Activated CD8-positive, alpha-beta T cell treated with anti-CD3 and anti-CD28 coated beads, Interleukin-2, amount 10 ng/mL, durations not matched to agents 7 days and 5 days (primary cell): ENCODE results near the gene UNC13A. TPM values are rescaled to one million over a fixed set of nuclear protein-coding genes. Genes with fewer than 3 reads are reported as not detected.

ENCODE experiments used
- ATAC-seq: fragments of 150-1000 bp; cut with Tn5 transposase; one replicate; pipeline ENCODE4 v1.10.0; 2021; ENCODE audit warnings: moderate library complexity
- CTCF ChIA-PET: fragments of 350-600 bp; sonication (Branson Sonifier 250); formaldehyde crosslinking; loops from one replicate; lab custom pipeline; 2021; ENCODE audit warnings: antibody characterized with exemption; lab: Charles Lee
- POLR2A ChIA-PET: fragments of 350-600 bp; sonication (Branson Sonifier 250); formaldehyde crosslinking; loops from one replicate; lab custom pipeline; 2021; ENCODE audit warnings: antibody characterized with exemption; lab: Charles Lee
- DNase-seq: peaks from one replicate; pipeline ENCODE4 v3.0.0-alpha.2; 2020
- H3K27ac Mint-ChIP-seq: one replicate; pipeline ENCODE4 v1.8.0; 2021; ENCODE audit warnings: mild to moderate bottlenecking, mixed read lengths
- H3K27me3 Mint-ChIP-seq: one replicate; pipeline ENCODE4 v1.8.0; 2021; ENCODE audit warnings: low read depth, mixed read lengths
- H3K36me3 Mint-ChIP-seq: one replicate; pipeline ENCODE4 v1.8.0; 2021; ENCODE audit warnings: low read depth, mixed read lengths
- H3K4me1 Mint-ChIP-seq: one replicate; pipeline ENCODE4 v1.8.0; 2021; ENCODE audit warnings: low read depth, mixed read lengths
- H3K4me3 Mint-ChIP-seq: one replicate; pipeline ENCODE4 v1.8.0; 2021; ENCODE audit warnings: mild to moderate bottlenecking, mixed read lengths
- H3K9me3 Mint-ChIP-seq: one replicate; pipeline ENCODE4 v1.8.0; 2022; ENCODE audit warnings: mixed read lengths; ENCODE audit not compliant: insufficient read depth
- total RNA-seq, 2 experiments: library from RNA; stranded (reverse); gene quantifications; one replicate each; pipeline ENCODE4 v1.2.3, GENCODE V29; 2021

UNC13A gene
- total RNA-seq, 2 experiments from 2014 or later, result 0.03 TPM

GRCh38 chr19:17722655-17723240 lies 34.6 kb upstream of the UNC13A start:
- H3K27me3 Mint-ChIP-seq, result no peaks in the 10 kb centered on the region
- no peak overlapping the region for H3K27ac Mint-ChIP-seq
- ChIA-PET POLR2A (no interaction called here), CTCF (interaction anchor here (0.7 to 1.0 kb wide), 2 partner anchors 14 to 129 kb away, joined by 3 read pairs; no protein-coding TSS in a partner anchor)
- ATAC-seq (no peak), DNase-seq (no peak)
- peaks cover 33% of the 10 kb centered on the region for H3K4me1 Mint-ChIP-seq
- no peaks in the 10 kb centered on the region for H3K9me3 Mint-ChIP-seq
- H3K4me3 Mint-ChIP-seq, result no peak overlapping the region
- peaks cover 35% of the 10 kb centered on the region for H3K36me3 Mint-ChIP-seq

DNA sequence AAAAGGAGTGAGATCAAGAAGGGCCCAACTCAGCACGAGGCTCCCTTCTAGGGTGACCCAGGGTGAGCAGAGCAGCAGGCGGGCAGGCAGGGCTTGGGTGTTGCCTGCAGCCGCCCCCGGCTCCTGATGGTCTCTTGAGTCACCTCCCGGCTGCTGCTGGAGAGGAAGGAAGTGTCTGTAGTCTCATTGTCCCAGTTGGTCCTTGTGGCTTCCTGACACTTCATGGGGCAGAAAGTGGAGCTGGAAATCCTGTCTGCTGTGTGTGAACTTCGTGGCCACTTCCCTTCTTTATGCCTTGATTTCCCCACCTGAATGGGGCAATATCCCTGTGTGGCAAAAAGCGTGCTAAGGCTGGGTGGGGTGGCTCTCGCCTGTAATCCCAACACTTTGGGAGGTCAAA lies 33.7 kb upstream of the UNC13A start:
- Mint-ChIP-seq H3K4me1 (peaks cover 40% of the 10 kb centered on the region), H3K36me3 (peaks cover 31% of the 10 kb centered on the region), H3K4me3 (peak overlapping the region; percentile 80), H3K9me3 (no peaks in the 10 kb centered on the region), H3K27me3 (no peaks in the 10 kb centered on the region), H3K27ac (peak overlapping the region; percentile 50)
- ATAC-seq, result no peak
- CTCF ChIA-PET, result interaction anchor here (1.0 kb wide), 1 partner anchor 129 kb away, joined by 3 read pairs; no protein-coding TSS in a partner anchor
- POLR2A ChIA-PET, result no interaction called here
- no peak for DNase-seq

DNA sequence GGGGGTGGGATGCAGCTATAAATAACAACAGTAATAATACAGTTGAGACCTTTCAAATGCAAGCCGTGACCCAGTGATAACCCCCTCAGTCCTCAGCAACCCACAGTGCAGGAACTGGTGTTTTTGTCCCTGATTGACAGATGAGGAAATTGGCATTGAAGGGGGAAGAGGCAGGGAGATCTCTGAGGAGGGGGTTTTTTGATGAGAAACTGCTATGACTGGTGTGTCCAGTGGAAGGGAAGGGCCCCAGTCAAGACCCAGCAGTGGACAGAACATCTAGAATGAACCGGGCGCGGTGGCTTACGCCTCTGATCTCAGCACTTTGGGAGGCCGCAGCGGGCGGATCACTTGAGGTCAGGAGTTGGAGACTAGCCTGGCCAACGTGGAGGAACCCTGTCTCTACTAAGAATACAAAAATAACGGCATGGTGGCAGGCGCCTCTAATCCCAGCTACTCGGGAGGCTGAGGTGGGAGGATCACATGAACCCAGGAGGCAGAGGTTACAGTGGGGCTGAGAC lies 33.0 kb upstream of the UNC13A start:
- ATAC-seq (no peak), DNase-seq (no peak)
- H3K27me3 Mint-ChIP-seq, result no peaks in the 10 kb centered on the region
- H3K36me3 Mint-ChIP-seq, result peaks cover 31% of the 10 kb centered on the region
- no peaks in the 10 kb centered on the region for H3K9me3 Mint-ChIP-seq
- H3K4me3 Mint-ChIP-seq, result peak overlapping the region; percentile 80
- CTCF ChIA-PET, result interaction anchor here (0.7 to 1.5 kb wide), 2 partner anchors 18 to 46 kb away, joined by 3 to 4 read pairs; no protein-coding TSS in a partner anchor
- POLR2A ChIA-PET, result no interaction called here
- H3K27ac Mint-ChIP-seq, result peak overlapping the region; percentile 50
- peaks cover 40% of the 10 kb centered on the region for H3K4me1 Mint-ChIP-seq

GRCh38 chr19:17720440-17720839 lies 32.3 kb upstream of the UNC13A start:
- ChIA-PET CTCF (interaction anchor here (0.7 to 1.5 kb wide), 2 partner anchors 17 to 46 kb away, joined by 3 to 4 read pairs; no protein-coding TSS in a partner anchor), POLR2A (interaction anchor here (0.6 to 2.2 kb wide), 3 partner anchors 31 to 879 kb away, joined by 4 to 9 read pairs (median 4); partner anchors contain the start of gene FCHO1)
- ATAC-seq (no peak), DNase-seq (no peak)
- Mint-ChIP-seq H3K27me3 (no peaks in the 10 kb centered on the region), H3K9me3 (no peaks in the 10 kb centered on the region), H3K36me3 (peaks cover 28% of the 10 kb centered on the region), H3K27ac (peak overlapping the region; percentile 77), H3K4me3 (peak overlapping the region; percentile 80), H3K4me1 (peaks cover 40% of the 10 kb centered on the region)

DNA sequence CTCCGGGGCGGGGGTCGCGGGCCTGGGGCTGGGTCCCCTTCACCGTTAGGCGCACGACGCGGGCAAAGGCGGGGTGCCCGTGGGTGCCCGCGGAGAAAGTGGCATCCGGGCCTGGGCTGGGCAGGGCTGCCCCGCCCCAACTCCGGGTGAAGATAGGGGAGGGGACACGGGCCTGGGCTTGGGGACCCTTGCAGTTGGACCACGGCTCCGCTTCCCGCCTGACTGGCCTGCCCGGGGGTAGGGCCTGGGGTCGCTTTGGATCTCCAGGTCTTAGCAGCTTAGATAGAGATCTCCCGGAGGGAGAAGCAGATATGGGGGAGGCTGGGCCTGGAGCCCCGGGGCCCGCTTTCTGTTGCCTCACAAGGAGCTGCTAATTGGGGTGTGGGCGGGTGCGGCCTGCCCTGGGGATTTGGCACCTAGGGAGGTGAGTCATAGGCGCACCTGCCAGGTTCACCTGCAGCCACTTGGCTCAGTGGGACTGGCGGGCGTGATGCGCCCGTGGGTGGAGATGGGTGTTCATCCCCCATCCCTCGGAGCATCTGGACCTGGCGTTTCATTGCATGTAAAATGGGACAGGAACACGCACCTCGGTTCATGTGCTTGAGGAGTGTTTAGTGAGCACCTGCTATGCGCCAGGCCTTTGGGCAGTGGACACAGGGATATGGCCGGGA lies 31.7 kb upstream of the UNC13A start:
- Mint-ChIP-seq H3K9me3 (no peaks in the 10 kb centered on the region), H3K27me3 (no peaks in the 10 kb centered on the region), H3K4me1 (peaks cover 40% of the 10 kb centered on the region), H3K27ac (peak overlapping the region; percentile 77), H3K4me3 (peak overlapping the region; percentile 80), H3K36me3 (peaks cover 24% of the 10 kb centered on the region)
- ATAC-seq (peak; percentile 66), DNase-seq (peak; percentile 27)
- POLR2A ChIA-PET, result interaction anchor here (0.6 to 2.2 kb wide), 4 partner anchors 31 to 879 kb away, joined by 3 to 9 read pairs (median 4); partner anchors contain the start of gene FCHO1
- CTCF ChIA-PET, result interaction anchor here (0.6 to 1.7 kb wide), 6 partner anchors 10 to 139 kb away, joined by 3 to 7 read pairs (median 4); partner anchors contain the start of genes FCHO1 and RPL18A

DNA sequence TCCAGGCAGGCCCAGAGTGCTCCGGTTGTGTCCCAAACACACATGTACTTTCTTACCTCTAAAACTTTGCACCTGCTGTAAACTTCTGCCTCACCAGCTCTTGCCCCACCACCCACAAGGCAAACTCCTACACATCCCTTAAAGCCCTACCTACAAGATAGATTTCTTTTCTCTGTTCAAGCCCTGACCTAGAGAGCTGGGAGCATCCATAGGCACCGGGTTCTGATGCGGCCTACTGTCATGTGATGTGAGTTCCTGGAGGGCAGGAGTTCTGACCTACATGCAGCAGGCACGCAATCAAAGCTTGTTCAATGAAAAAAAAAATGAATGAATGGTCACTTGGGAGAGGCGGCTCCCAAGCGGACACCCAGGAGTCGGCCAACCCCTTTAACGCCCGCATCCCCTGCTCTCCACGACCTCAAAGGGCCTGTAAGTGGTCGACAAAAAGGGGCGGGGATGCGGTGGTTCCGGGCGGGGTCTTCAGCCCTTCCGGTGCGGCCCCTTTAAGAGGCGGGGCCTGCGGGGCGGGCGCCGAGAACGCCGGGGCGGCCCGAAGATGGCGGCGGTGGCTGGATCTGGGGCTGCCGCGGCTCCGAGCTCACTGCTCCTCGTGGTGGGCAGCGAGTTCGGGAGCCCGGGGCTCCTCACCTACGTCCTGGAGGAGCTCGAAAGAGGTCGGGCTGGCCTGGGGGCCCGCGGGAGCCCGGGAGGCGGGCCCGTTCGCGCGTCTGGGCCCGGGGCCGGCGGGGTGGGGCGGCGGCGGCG lies 31.0 kb upstream of the UNC13A start, which contains the start of gene MAP1S:
Gene MAP1S, plus strand, starts transcription at position 534 of the 765 bp plus-strand sequence. Its CDS starts 23 bp downstream, at position 557.
- CTCF ChIA-PET, result interaction anchor here (0.6 to 1.7 kb wide), 7 partner anchors 11 to 223 kb away, joined by 3 to 8 read pairs (median 3); partner anchors contain the start of genes CCDC124, FCHO1 and RPL18A
- Mint-ChIP-seq H3K4me1 (peaks cover 40% of the 10 kb centered on the region), H3K27me3 (no peaks in the 10 kb centered on the region), H3K27ac (peak within 1 kb of the TSS; percentile 84), H3K4me3 (peak within 1 kb of the TSS; percentile 80), H3K9me3 (no peaks in the 10 kb centered on the region), H3K36me3 (peaks cover 18% of the 10 kb centered on the region)
- DNase-seq (peak; percentile 74), ATAC-seq (peak; percentile 93)
- POLR2A ChIA-PET, result interaction anchor here (1.2 to 2.2 kb wide), 3 partner anchors 32 to 113 kb away, joined by 3 to 9 read pairs (median 4); partner anchors contain the start of gene FCHO1

- peak overlapping the region; percentile 84 for H3K27ac Mint-ChIP-seq
- peak overlapping the region; percentile 79 for H3K4me3 Mint-ChIP-seq
- ATAC-seq (no peak), DNase-seq (no peak)
- ChIA-PET POLR2A (interaction anchor here (1.2 to 2.2 kb wide), 3 partner anchors 32 to 113 kb away, joined by 3 to 9 read pairs (median 4); partner anchors contain the start of gene FCHO1), CTCF (interaction anchor here (0.8 to 1.7 kb wide), 5 partner anchors 12 to 222 kb away, joined by 3 to 8 read pairs (median 4); partner anchors contain the start of genes CCDC124 and RPL18A)
- no peaks in the 10 kb centered on the region for H3K9me3 Mint-ChIP-seq
- peaks cover 14% of the 10 kb centered on the region for H3K36me3 Mint-ChIP-seq
- H3K27me3 Mint-ChIP-seq, result no peaks in the 10 kb centered on the region
- peaks cover 40% of the 10 kb centered on the region for H3K4me1 Mint-ChIP-seq
Observed at GRCh38 chr19:17718550-17718946, 30.4 kb upstream of the UNC13A start.

DNA sequence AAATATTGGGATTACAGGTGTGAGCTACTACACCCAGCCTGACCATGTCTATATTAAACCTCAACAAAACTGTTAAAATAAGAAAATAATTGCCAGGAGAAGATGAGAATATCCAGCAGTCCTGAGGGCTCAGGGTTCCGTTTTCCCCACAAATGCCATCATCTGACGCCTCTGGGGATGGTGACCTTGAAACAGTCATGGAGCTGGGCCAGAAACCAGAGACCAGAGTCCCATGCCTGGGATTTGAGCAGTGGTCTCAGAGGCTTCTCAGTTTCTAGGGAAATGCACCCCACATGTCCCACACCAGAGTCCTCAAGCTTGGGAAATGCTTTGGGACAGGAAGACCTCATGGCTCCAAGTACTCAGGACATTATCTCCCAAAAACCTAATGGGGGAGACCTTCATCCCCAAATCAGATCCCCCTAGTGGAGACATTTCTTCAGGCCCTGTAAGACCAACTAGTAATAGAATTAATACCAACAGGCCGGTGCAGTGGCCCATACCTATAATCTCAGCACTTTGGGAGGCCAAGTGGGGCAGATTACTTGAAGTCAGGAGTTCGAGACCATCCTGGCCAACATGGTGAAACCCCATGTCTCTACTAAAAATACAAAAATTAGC lies 28.3 kb upstream of the UNC13A start:
- H3K4me3 Mint-ChIP-seq, result no peak overlapping the region
- CTCF ChIA-PET, result interaction anchor here (1.0 to 1.5 kb wide), 4 partner anchors 12 to 139 kb away, joined by 4 to 6 read pairs (median 4); no protein-coding TSS in a partner anchor
- peaks cover 10% of the 10 kb centered on the region for H3K36me3 Mint-ChIP-seq
- ATAC-seq (no peak), DNase-seq (no peak)
- peaks cover 31% of the 10 kb centered on the region for H3K4me1 Mint-ChIP-seq
- H3K27ac Mint-ChIP-seq, result no peak overlapping the region
- POLR2A ChIA-PET, result no interaction called here
- H3K27me3 Mint-ChIP-seq, result no peaks in the 10 kb centered on the region
- no peaks in the 10 kb centered on the region for H3K9me3 Mint-ChIP-seq

DNA sequence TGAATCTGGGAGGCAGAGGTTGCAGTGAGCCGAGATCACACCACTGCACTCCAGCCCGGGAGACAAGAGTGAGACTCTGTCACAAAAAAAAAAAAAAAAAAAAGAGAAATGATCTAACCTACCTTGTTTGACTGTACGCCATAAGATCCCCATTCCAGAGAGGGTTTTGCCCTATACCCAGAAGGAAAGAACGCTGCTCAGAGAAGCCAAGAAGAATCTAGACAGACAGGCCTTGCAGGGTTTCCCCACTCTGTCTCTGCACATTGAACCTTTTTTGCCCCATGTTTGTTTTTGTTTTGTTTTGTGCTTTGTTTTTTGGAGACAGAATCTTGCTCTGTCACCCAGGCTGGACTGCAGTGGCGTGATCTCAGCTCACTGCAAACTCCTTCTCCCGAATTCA lies 23.7 kb upstream of the UNC13A start:
- H3K27me3 Mint-ChIP-seq, result no peaks in the 10 kb centered on the region
- H3K9me3 Mint-ChIP-seq, result no peaks in the 10 kb centered on the region
- H3K4me3 Mint-ChIP-seq, result no peak overlapping the region
- CTCF ChIA-PET, result no interaction called here
- no peak for DNase-seq
- no peak for ATAC-seq
- H3K4me1 Mint-ChIP-seq, result no peaks in the 10 kb centered on the region
- POLR2A ChIA-PET, result no interaction called here
- no peaks in the 10 kb centered on the region for H3K36me3 Mint-ChIP-seq
- H3K27ac Mint-ChIP-seq, result no peak overlapping the region

DNA sequence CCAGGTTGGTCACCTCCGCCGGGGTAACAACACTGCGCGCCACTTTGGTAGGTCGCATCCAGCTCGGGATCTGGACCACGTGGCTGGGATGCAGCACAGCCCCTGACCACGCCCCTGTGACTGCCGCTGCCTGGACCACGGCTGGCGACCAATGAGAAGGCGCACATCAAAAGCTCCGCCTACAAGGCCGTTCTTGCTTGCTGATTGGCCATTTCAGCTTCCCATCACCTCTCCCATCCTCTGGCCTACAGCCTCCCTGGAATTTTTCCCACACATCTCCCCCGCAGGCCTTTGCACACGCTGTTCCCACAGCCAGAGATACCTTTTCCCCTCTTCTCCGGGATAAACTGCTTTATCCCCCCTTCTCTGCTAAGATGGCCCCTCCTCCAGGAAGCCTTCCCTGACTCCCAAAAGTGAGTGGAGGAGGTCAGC lies 18.6 kb upstream of the UNC13A start:
- no peaks in the 10 kb centered on the region for H3K27me3 Mint-ChIP-seq
- ChIA-PET POLR2A (no interaction called here), CTCF (interaction anchor here (2.0 to 2.9 kb wide), 2 partner anchors 60 to 145 kb away, joined by 8 to 11 read pairs; no protein-coding TSS in a partner anchor)
- ATAC-seq (no peak), DNase-seq (no peak)
- H3K27ac Mint-ChIP-seq, result no peak overlapping the region
- no peaks in the 10 kb centered on the region for H3K4me1 Mint-ChIP-seq
- H3K36me3 Mint-ChIP-seq, result no peaks in the 10 kb centered on the region
- H3K4me3 Mint-ChIP-seq, result no peak overlapping the region
- H3K9me3 Mint-ChIP-seq, result no peaks in the 10 kb centered on the region
